Panc1 (cell line): ENCODE data around the gene GPR141. TPM values are rescaled to one million over a fixed set of nuclear protein-coding genes. Genes with fewer than 3 reads are reported as not detected.

Experiments
- ATAC-seq: fragments of 200-7000 bp; cut with Tn5 transposase; 2 replicates; pipeline ENCODE4 v1.9.1; 2020; ENCODE audit warnings: mild to moderate bottlenecking, moderate library complexity
- BruUV-seq: library from RNA; stranded (reverse); fragments of 400-500 nt; replicated peaks from 2 replicates; lab custom pipeline; 2021; lab: Mats Ljungman, UMichigan
- CTCF ChIA-PET: fragments of 300-600 bp; sonication (Branson Sonifier 250); formaldehyde crosslinking; loops from one replicate; lab custom pipeline; 2022; ENCODE audit warnings: antibody characterized with exemption; lab: Charles Lee
- POLR2A ChIA-PET: fragments of 300-600 bp; sonication (Branson Sonifier 250); formaldehyde crosslinking; loops from one replicate; lab custom pipeline; 2022; ENCODE audit warnings: antibody characterized with exemption; lab: Charles Lee
- DNase-seq: peaks from one replicate; pipeline ENCODE4 v3.0.0-alpha.2; 2010; ENCODE audit warnings: low read depth, low spot score
- H3K27ac ChIP-seq: 2 replicates; pipeline ENCODE4 v1.5.1; 2011; ENCODE audit warnings: mild to moderate bottlenecking, low read length, inconsistent platforms
- H3K27me3 ChIP-seq: fragments of 200-500 bp; sonication (Bioruptor generic); 2 replicates; pipeline ENCODE4 v1.6.0; 2014; ENCODE audit warnings: low read length, inconsistent platforms; ENCODE audit not compliant: control insufficient read depth, insufficient read depth
- H3K36me3 ChIP-seq: fragments of 200-500 bp; sonication (Bioruptor generic); 2 replicates; pipeline ENCODE4 v1.5.1; 2014; ENCODE audit warnings: inconsistent platforms, mild to moderate bottlenecking, low read length, moderate library complexity; ENCODE audit not compliant: control insufficient read depth, insufficient read depth
- H3K4me1 ChIP-seq: 2 replicates; pipeline ENCODE4 v1.5.1; 2011; ENCODE audit warnings: inconsistent platforms, mild to moderate bottlenecking, low read length, moderate library complexity; ENCODE audit not compliant: control insufficient read depth, insufficient read depth
- H3K4me3 ChIP-seq, 2 experiments: 2 replicates each; pipeline ENCODE4 v1.5.1; 2011 to 2012; ENCODE audit warnings: low read depth in 2 of 2, low read length in 2 of 2, mild to moderate bottlenecking in 2 of 2, inconsistent platforms in 1 of 2, moderate library complexity in 1 of 2
- H3K9me3 ChIP-seq: fragments of 200-500 bp; sonication (Bioruptor generic); 2 replicates; pipeline ENCODE4 v1.5.1; 2014; ENCODE audit warnings: low read depth, mild to moderate bottlenecking, inconsistent platforms, low read length, moderate library complexity; ENCODE audit not compliant: control insufficient read depth, insufficient read depth
- SIN3A ChIP-seq: IDR thresholded peaks from 2 replicates; pipeline ENCODE4 v1.6.1; 2012; ENCODE audit warnings: low read depth, mild to moderate bottlenecking, low read length, moderate library complexity, borderline replicate concordance; ENCODE audit not compliant: insufficient read depth
- TCF7L2 ChIP-seq: IDR thresholded peaks from 2 replicates; pipeline ENCODE4 v1.6.1; 2011; ENCODE audit warnings: mild to moderate bottlenecking, low read depth, low read length, inconsistent platforms
- in situ Hi-C: cut with HindIII; loops from 2 replicates; pipeline ENCODE4 v1.10.0; 2016; ENCODE audit warnings: low sequenced_read_pairs, low pct_unique_long_range_greater_than_20kb
- intact Hi-C: fragments of 100-400 bp; cut with micrococcal nuclease; formaldehyde crosslinking; loops from one replicate; pipeline ENCODE4 v1.10.0; 2022; ENCODE audit not compliant: unreplicated experiment
- total RNA-seq: library from RNA; stranded (reverse); gene quantifications from one replicate; pipeline ENCODE4 v1.2.1, GENCODE V29; 2021; ENCODE audit not compliant: unreplicated experiment
- TF ChIP-seq, protein P1 (sequence below), 2 experiments: IDR thresholded peaks; 2 replicates each; pipeline ENCODE4 v1.6.1; 2011 to 2012; ENCODE audit warnings: low read depth in 2 of 2, control low read depth in 1 of 2, low read length in 1 of 2, mild to moderate bottlenecking in 1 of 2, moderate library complexity in 1 of 2; ENCODE audit not compliant: insufficient read depth in 1 of 2

Gene GPR141
- total RNA-seq, 1 experiment from 2014 or later: not detected

DNA sequence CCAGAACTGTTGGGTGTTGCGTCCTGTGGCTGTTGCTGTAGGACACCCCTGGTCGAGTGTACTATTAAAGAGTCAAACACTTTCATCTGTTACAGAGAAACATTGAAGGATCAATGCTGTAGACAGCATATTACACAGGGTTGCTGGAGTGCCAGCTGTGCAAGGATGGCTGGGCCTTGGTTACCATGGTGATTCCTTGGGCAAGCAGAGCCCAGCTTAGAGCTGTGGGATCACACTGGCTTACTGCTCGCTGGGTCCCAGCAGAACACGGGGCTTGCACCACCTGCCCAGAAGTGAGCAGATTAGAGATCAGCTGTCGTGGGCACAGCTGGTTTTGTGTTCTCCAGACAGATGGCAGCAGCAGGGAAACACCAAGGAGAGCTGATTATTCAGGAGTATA is 76.0 kb downstream of the GPR141 start:
- Histone ChIP-seq H3K36me3 (no peaks in the 10 kb centered on the region), H3K27me3 (no peaks in the 10 kb centered on the region), H3K4me3 (no peak overlapping the region), H3K9me3 (no peaks in the 10 kb centered on the region), H3K27ac (no peak overlapping the region), H3K4me1 (no peaks in the 10 kb centered on the region)
- ATAC-seq (no peak), DNase-seq (no peak)
- ChIA-PET POLR2A (no interaction called here), CTCF (no interaction called here)
- in situ Hi-C loops: no loop called here
- intact Hi-C loops: no loop called here
- no peak for TF ChIP-seq SIN3A
- TF ChIP-seq TCF7L2: no peak
- TF ChIP-seq, protein P1, sequence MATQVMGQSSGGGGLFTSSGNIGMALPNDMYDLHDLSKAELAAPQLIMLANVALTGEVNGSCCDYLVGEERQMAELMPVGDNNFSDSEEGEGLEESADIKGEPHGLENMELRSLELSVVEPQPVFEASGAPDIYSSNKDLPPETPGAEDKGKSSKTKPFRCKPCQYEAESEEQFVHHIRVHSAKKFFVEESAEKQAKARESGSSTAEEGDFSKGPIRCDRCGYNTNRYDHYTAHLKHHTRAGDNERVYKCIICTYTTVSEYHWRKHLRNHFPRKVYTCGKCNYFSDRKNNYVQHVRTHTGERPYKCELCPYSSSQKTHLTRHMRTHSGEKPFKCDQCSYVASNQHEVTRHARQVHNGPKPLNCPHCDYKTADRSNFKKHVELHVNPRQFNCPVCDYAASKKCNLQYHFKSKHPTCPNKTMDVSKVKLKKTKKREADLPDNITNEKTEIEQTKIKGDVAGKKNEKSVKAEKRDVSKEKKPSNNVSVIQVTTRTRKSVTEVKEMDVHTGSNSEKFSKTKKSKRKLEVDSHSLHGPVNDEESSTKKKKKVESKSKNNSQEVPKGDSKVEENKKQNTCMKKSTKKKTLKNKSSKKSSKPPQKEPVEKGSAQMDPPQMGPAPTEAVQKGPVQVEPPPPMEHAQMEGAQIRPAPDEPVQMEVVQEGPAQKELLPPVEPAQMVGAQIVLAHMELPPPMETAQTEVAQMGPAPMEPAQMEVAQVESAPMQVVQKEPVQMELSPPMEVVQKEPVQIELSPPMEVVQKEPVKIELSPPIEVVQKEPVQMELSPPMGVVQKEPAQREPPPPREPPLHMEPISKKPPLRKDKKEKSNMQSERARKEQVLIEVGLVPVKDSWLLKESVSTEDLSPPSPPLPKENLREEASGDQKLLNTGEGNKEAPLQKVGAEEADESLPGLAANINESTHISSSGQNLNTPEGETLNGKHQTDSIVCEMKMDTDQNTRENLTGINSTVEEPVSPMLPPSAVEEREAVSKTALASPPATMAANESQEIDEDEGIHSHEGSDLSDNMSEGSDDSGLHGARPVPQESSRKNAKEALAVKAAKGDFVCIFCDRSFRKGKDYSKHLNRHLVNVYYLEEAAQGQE (IDR thresholded peaks at IDR 0.05; ENCODE audit: insufficient read depth in 1 of 2, low read depth in 2 of 2, low read length in 1 of 2): no peak
- BruUV-seq: no TSS peak

GRCh38 chr7:37765421-37765829 is 81.9 kb downstream of the GPR141 start:
- intact Hi-C loops: no loop called here
- no peak for DNase-seq

More at GRCh38 chr7:37765421-37765829, 81.9 kb downstream of the GPR141 start:
- TF ChIP-seq, protein P1 (IDR thresholded peaks at IDR 0.05; ENCODE audit: insufficient read depth in 1 of 2, low read depth in 2 of 2, low read length in 1 of 2): no peak
- CTCF ChIA-PET: no interaction called here
- H3K36me3 ChIP-seq: no peaks in the 10 kb centered on the region
- BruUV-seq: no TSS peak
- H3K9me3 ChIP-seq: no peaks in the 10 kb centered on the region
- H3K4me1 ChIP-seq: no peaks in the 10 kb centered on the region
- H3K4me3 ChIP-seq: no peak overlapping the region
- H3K27me3 ChIP-seq: no peaks in the 10 kb centered on the region
- no peak for ATAC-seq
- POLR2A ChIA-PET: interaction anchor here (0.6 kb wide), 1 partner anchor 191 kb away, joined by 5 read pairs; no protein-coding TSS in a partner anchor
- in situ Hi-C loops: no loop called here
- H3K27ac ChIP-seq: no peak overlapping the region
